ENCODE data around the gene EYA4. TPM values are rescaled to one million over a fixed set of nuclear protein-coding genes. Genes with fewer than 3 reads are reported as not detected.

Gene EYA4
- total RNA-seq, 1 donor from 2014 or later, result 0.78 TPM

GRCh38 chr6:133348846-133349245, 107.7 kb downstream of the EYA4 start:
- TF ChIP-seq CTCF (IDR thresholded peaks at IDR 0.05), result no peak
- H3K27me3 Mint-ChIP-seq (ENCODE audit: unreplicated experiment), result peaks cover 9% of the 10 kb centered on the region
- H3K4me3 Mint-ChIP-seq (ENCODE audit: unreplicated experiment), result no peak overlapping the region
- no peaks in the 10 kb centered on the region for H3K4me1 Mint-ChIP-seq (ENCODE audit: unreplicated experiment)
- no peaks in the 10 kb centered on the region for H3K9me3 Mint-ChIP-seq (ENCODE audit: unreplicated experiment)
- H3K27ac Mint-ChIP-seq (ENCODE audit: unreplicated experiment), result no peak overlapping the region
- no peak for DNase-seq (ENCODE audit: extremely low spot score, unreplicated experiment)
- no peaks in the 10 kb centered on the region for H3K36me3 Mint-ChIP-seq (ENCODE audit: unreplicated experiment)

- no peak for DNase-seq (ENCODE audit: extremely low spot score, unreplicated experiment)
- Mint-ChIP-seq H3K4me3 (ENCODE audit: unreplicated experiment) (no peak overlapping the region), H3K36me3 (ENCODE audit: unreplicated experiment) (no peaks in the 10 kb centered on the region), H3K27me3 (ENCODE audit: unreplicated experiment) (peaks cover 7% of the 10 kb centered on the region), H3K27ac (ENCODE audit: unreplicated experiment) (no peak overlapping the region), H3K9me3 (ENCODE audit: unreplicated experiment) (no peaks in the 10 kb centered on the region), H3K4me1 (ENCODE audit: unreplicated experiment) (no peaks in the 10 kb centered on the region)
- TF ChIP-seq CTCF (IDR thresholded peaks at IDR 0.05), result no peak
Measured at GRCh38 chr6:133350928-133351327, 109.8 kb downstream of the EYA4 start.

GRCh38 chr6:133352046-133352445, 110.9 kb downstream of the EYA4 start:
- no peak for DNase-seq (ENCODE audit: extremely low spot score, unreplicated experiment)
- Mint-ChIP-seq H3K36me3 (ENCODE audit: unreplicated experiment) (no peaks in the 10 kb centered on the region), H3K9me3 (ENCODE audit: unreplicated experiment) (no peaks in the 10 kb centered on the region), H3K27ac (ENCODE audit: unreplicated experiment) (no peak overlapping the region), H3K4me1 (ENCODE audit: unreplicated experiment) (no peaks in the 10 kb centered on the region), H3K27me3 (ENCODE audit: unreplicated experiment) (peaks cover 3% of the 10 kb centered on the region), H3K4me3 (ENCODE audit: unreplicated experiment) (no peak overlapping the region)
- no peak for TF ChIP-seq CTCF (IDR thresholded peaks at IDR 0.05)

GRCh38 chr6:133353061-133353460, 111.9 kb downstream of the EYA4 start:
- no peak for TF ChIP-seq CTCF (IDR thresholded peaks at IDR 0.05)
- DNase-seq (ENCODE audit: extremely low spot score, unreplicated experiment), result no peak
- Mint-ChIP-seq H3K36me3 (ENCODE audit: unreplicated experiment) (no peaks in the 10 kb centered on the region), H3K9me3 (ENCODE audit: unreplicated experiment) (no peaks in the 10 kb centered on the region), H3K27ac (ENCODE audit: unreplicated experiment) (no peak overlapping the region), H3K4me3 (ENCODE audit: unreplicated experiment) (no peak overlapping the region), H3K4me1 (ENCODE audit: unreplicated experiment) (no peaks in the 10 kb centered on the region), H3K27me3 (ENCODE audit: unreplicated experiment) (peaks cover 3% of the 10 kb centered on the region)

- DNase-seq (ENCODE audit: extremely low spot score, unreplicated experiment), result no peak
- no peaks in the 10 kb centered on the region for H3K36me3 Mint-ChIP-seq (ENCODE audit: unreplicated experiment)
- H3K4me3 Mint-ChIP-seq (ENCODE audit: unreplicated experiment), result no peak overlapping the region
- peaks cover 1% of the 10 kb centered on the region for H3K4me1 Mint-ChIP-seq (ENCODE audit: unreplicated experiment)
- no peak overlapping the region for H3K27ac Mint-ChIP-seq (ENCODE audit: unreplicated experiment)
- H3K27me3 Mint-ChIP-seq (ENCODE audit: unreplicated experiment), result peaks cover 8% of the 10 kb centered on the region
- no peaks in the 10 kb centered on the region for H3K9me3 Mint-ChIP-seq (ENCODE audit: unreplicated experiment)
- TF ChIP-seq CTCF (IDR thresholded peaks at IDR 0.05), result no peak
Measured at GRCh38 chr6:133355922-133356321, 114.8 kb downstream of the EYA4 start.
